ENCODE data around the gene MTHFSD. TPM values are rescaled to one million over a fixed set of nuclear protein-coding genes. Genes with fewer than 3 reads are reported as not detected.

Gene MTHFSD
- polyA plus RNA-seq, 1 of the 3 experiments (the other 2 are of a cell fraction) = 15.6 TPM

- Histone ChIP-seq H3K4me2 (no peak overlapping the region), H3K36me3 (replicated peaks in 1 of 2; ENCODE audit: control insufficient read depth in 1 of 2, insufficient read depth in 2 of 2, low read length in 1 of 2) (no peaks in the 10 kb centered on the region), H3K4me3 (ENCODE audit: low read depth in 2 of 2, low read length in 1 of 2) (no peak overlapping the region), H3K9me2 (no peaks in the 10 kb centered on the region), H2AFZ (ENCODE audit: low read depth) (no peak overlapping the region), H3K27ac (ENCODE audit: low read depth in 2 of 2, low read length in 1 of 2) (no peak overlapping the region), H3K9ac (no peak overlapping the region), H3F3A (replicated peaks; ENCODE audit: insufficient read depth) (no peaks in the 10 kb centered on the region), H3K27me3 (ENCODE audit: insufficient read depth) (peaks cover 99% of the 10 kb centered on the region), H4K20me1 (ENCODE audit: insufficient read depth) (no peaks in the 10 kb centered on the region), H3K9me3 (no peaks in the 10 kb centered on the region), H3K4me1 (ENCODE audit: control insufficient read depth in 1 of 2, insufficient read depth in 2 of 2, low read depth in 1 of 2, low read length in 1 of 2) (no peaks in the 10 kb centered on the region), H3K79me2 (ENCODE audit: insufficient read depth) (no peaks in the 10 kb centered on the region)
- POLR2A ChIA-PET = no interaction called here
- TF ChIP-seq NFIC (IDR thresholded peaks at IDR 0.05; ENCODE audit: borderline replicate concordance) (no peak), EP300 (IDR thresholded peaks at IDR 0.05; ENCODE audit: borderline replicate concordance in 1 of 2, low read depth in 1 of 2, low read length in 1 of 2) (no peak), EZH2phosphoT487 (IDR thresholded peaks at IDR 0.05; ENCODE audit: borderline replicate concordance, low read depth) (0 out of 2 replicates have a peak, but pooled peaks have one; percentile 8)
- CTCF ChIA-PET = interaction anchor here (0.7 to 3.1 kb wide), 3 partner anchors 23 to 159 kb away, joined by 3 to 10 read pairs (median 3); no protein-coding TSS in a partner anchor
- DNase-seq = no peak
- 1% methylated on average over 10 of the region's 22 CpGs for whole genome bisulfite sequencing (ENCODE audit: low lambda C conversion rate)
Observed at GRCh38 chr16:86494039-86494564, 60.9 kb downstream of the MTHFSD start.

- H3K4me3 ChIP-seq (ENCODE audit: low read depth in 2 of 2, low read length in 1 of 2) = no peak overlapping the region
- H3K9me2 ChIP-seq = no peaks in the 10 kb centered on the region
- WGBS (ENCODE audit: low lambda C conversion rate) = 8% methylated on average over 5 of the region's 9 CpGs
- H3K4me2 ChIP-seq = no peak overlapping the region
- no peaks in the 10 kb centered on the region for H3F3A ChIP-seq (replicated peaks; ENCODE audit: insufficient read depth)
- no peaks in the 10 kb centered on the region for H4K20me1 ChIP-seq (ENCODE audit: insufficient read depth)
- H3K79me2 ChIP-seq (ENCODE audit: insufficient read depth) = no peaks in the 10 kb centered on the region
- CTCF ChIA-PET = interaction anchor here (0.7 to 3.1 kb wide), 2 partner anchors 24 to 672 kb away, joined by 4 to 10 read pairs; no protein-coding TSS in a partner anchor
- POLR2A ChIA-PET = no interaction called here
- H3K9me3 ChIP-seq = no peaks in the 10 kb centered on the region
- H3K9ac ChIP-seq = no peak overlapping the region
- H3K27ac ChIP-seq (ENCODE audit: low read depth in 2 of 2, low read length in 1 of 2) = no peak overlapping the region
- no peaks in the 10 kb centered on the region for H3K36me3 ChIP-seq (replicated peaks in 1 of 2; ENCODE audit: control insufficient read depth in 1 of 2, insufficient read depth in 2 of 2, low read length in 1 of 2)
- no peak overlapping the region for H2AFZ ChIP-seq (ENCODE audit: low read depth)
- no peaks in the 10 kb centered on the region for H3K4me1 ChIP-seq (ENCODE audit: control insufficient read depth in 1 of 2, insufficient read depth in 2 of 2, low read depth in 1 of 2, low read length in 1 of 2)
- peaks cover 99% of the 10 kb centered on the region for H3K27me3 ChIP-seq (ENCODE audit: insufficient read depth)
- DNase-seq = no peak
- TF ChIP-seq ZBTB33 (IDR thresholded peaks at IDR 0.05; ENCODE audit: borderline replicate concordance, low read depth) (no peak), TCF12 (IDR thresholded peaks at IDR 0.05) (no peak), SIN3A (IDR thresholded peaks at IDR 0.05; ENCODE audit: borderline replicate concordance, low read depth, low read length) (no peak), CTCF (IDR thresholded peaks at IDR 0.05) (no peak), TAF1 (IDR thresholded peaks at IDR 0.05; ENCODE audit: borderline replicate concordance, low read depth, low read length) (no peak), EZH2phosphoT487 (IDR thresholded peaks at IDR 0.05; ENCODE audit: borderline replicate concordance, low read depth) (no peak), CHD2 (IDR thresholded peaks at IDR 0.05; ENCODE audit: low read length, partially characterized antibody) (no peak), FOSL2 (IDR thresholded peaks at IDR 0.05; ENCODE audit: borderline replicate concordance, low read depth) (no peak), FOXM1 (IDR thresholded peaks at IDR 0.05; ENCODE audit: low read depth) (no peak), RXRA (IDR thresholded peaks at IDR 0.05; ENCODE audit: borderline replicate concordance, low read depth) (no peak), USF1 (IDR thresholded peaks at IDR 0.05; ENCODE audit: borderline replicate concordance, low read depth) (no peak), MEF2A (IDR thresholded peaks at IDR 0.05; ENCODE audit: borderline replicate concordance, low read depth) (no peak), GATA2 (CRISPR knock-in tag; IDR thresholded peaks at IDR 0.05) (no peak), GABPA (IDR thresholded peaks at IDR 0.05; ENCODE audit: low read depth) (no peak), MAX (IDR thresholded peaks at IDR 0.05; ENCODE audit: low read depth) (no peak)
Observed at GRCh38 chr16:86492961-86493629, 61.9 kb downstream of the MTHFSD start.
